HG02943 (cell line): Measurements from ENCODE around the gene POLR2H.

Source experiments
- ATAC-seq: cut with Tn5 transposase; IDR thresholded peaks from one replicate; pipeline ENCODE4 v1.9.1; 2021; ENCODE audit warnings: mild to moderate bottlenecking, low read depth, moderate library complexity; ENCODE audit not compliant: unreplicated experiment

Gene POLR2H

GRCh38 chr3:184368116-184368515 lies 6.6 kb downstream of the POLR2H start:
- ATAC-seq, result no peak

- ATAC-seq, result no peak
These were observed 7.2 kb downstream of the POLR2H start for GRCh38 chr3:184368586-184369183.

GRCh38 chr3:184371570-184372018 lies 10.1 kb downstream of the POLR2H start:
- no peak for ATAC-seq

GRCh38 chr3:184372296-184372821 lies 10.8 kb downstream of the POLR2H start:
- ATAC-seq, result no peak

GRCh38 chr3:184372911-184373310 lies 11.4 kb downstream of the POLR2H start:
- ATAC-seq, result no peak

GRCh38 chr3:184373422-184373821 lies 11.9 kb downstream of the POLR2H start:
- ATAC-seq, result no peak

- ATAC-seq, result no peak
These were observed 14.4 kb downstream of the POLR2H start for GRCh38 chr3:184375747-184376461.

GRCh38 chr3:184377374-184377773 lies 15.9 kb downstream of the POLR2H start:
- no peak for ATAC-seq

GRCh38 chr3:184377882-184378445 lies 16.5 kb downstream of the POLR2H start, which contains the start of gene THPO:
Gene THPO, minus strand, starts transcription at chr3:184378207. Its CDS starts 1,948 bp downstream, at chr3:184376259.
- no peak for ATAC-seq

GRCh38 chr3:184378651-184379357 lies 17.3 kb downstream of the POLR2H start:
- ATAC-seq, result no peak

GRCh38 chr3:184379358-184380184 lies 18.1 kb downstream of the POLR2H start, which contains the start of gene CHRD:
Gene CHRD, plus strand, starts transcription at chr3:184380054. Its CDS starts 265 bp downstream, at chr3:184380319.
- ATAC-seq, result no peak

- ATAC-seq, result no peak
These were observed 18.7 kb downstream of the POLR2H start for GRCh38 chr3:184380185-184380626.

- ATAC-seq, result no peak
These were observed 19.2 kb downstream of the POLR2H start for GRCh38 chr3:184380627-184381260.

- no peak for ATAC-seq
These were observed 20.0 kb downstream of the POLR2H start for GRCh38 chr3:184381261-184382224.

GRCh38 chr3:184382326-184383032 lies 21.0 kb downstream of the POLR2H start:
- no peak for ATAC-seq

- ATAC-seq, result no peak
These were observed 21.7 kb downstream of the POLR2H start for GRCh38 chr3:184383033-184383740.

GRCh38 chr3:184384342-184384741 lies 22.8 kb downstream of the POLR2H start:
- no peak for ATAC-seq
